Esophagus muscularis mucosa (tissue), 4 donors: ENCODE data around the gene EXOC7. TPM values are rescaled to one million over a fixed set of nuclear protein-coding genes. Genes with fewer than 3 reads are reported as not detected.

Experiments
- DNase-seq: peaks from one replicate; pipeline ENCODE4 v3.0.0-alpha.2; 2017; ENCODE audit errors: extremely low spot score
- H3K27ac ChIP-seq, 4 donors: fragments of 200-600 bp; sonication (generic); replicated peaks in 1 of 4; 1 replicate in 3 of 4; 2 replicates in 1 of 4; pipeline ENCODE4 v1.5.1; 2016 to 2019; ENCODE audit warnings: mild to moderate bottlenecking in 1 of 4
- H3K27me3 ChIP-seq, 4 donors: fragments of 200-600 bp; sonication (generic); one replicate each; pipeline versions ENCODE4 v1.5.1 to v1.6.0; 2016 to 2019
- H3K36me3 ChIP-seq, 4 donors: fragments of 200-600 bp; sonication (generic); one replicate each; pipeline ENCODE4 v1.5.1; 2016 to 2019
- H3K4me1 ChIP-seq, 4 donors: fragments of 200-600 bp; sonication (generic); one replicate each; pipeline ENCODE4 v1.5.1; 2016 to 2019
- H3K4me3 ChIP-seq, 4 donors: fragments of 200-600 bp; sonication (generic); 1 replicate in 2 of 4; 2 replicates in 2 of 4; pipeline ENCODE4 v1.5.1; 2016 to 2019; ENCODE audit warnings: mild to moderate bottlenecking in 4 of 4, moderate library complexity in 1 of 4
- H3K9me3 ChIP-seq, 4 donors: fragments of 200-600 bp; sonication (generic); 1 replicate in 3 of 4; 2 replicates in 1 of 4; pipeline ENCODE4 v1.5.1; 2016 to 2019
- CTCF ChIP-seq, 3 experiments: fragments of 200-600 bp in 2 of 3; fragments of 450-650 bp in 1 of 3; sonication (generic) in 2 of 3; IDR thresholded peaks; one replicate each; pipeline ENCODE4 v1.5.1; 2017 to 2019; ENCODE audit warnings: antibody characterized with exemption in 3 of 3, mild to moderate bottlenecking in 2 of 3, moderate library complexity in 1 of 3
- EP300 ChIP-seq: sonication (generic); formaldehyde crosslinking; IDR thresholded peaks from one replicate; pipeline ENCODE4 v1.6.1; 2017; ENCODE audit warnings: antibody characterized with exemption
- POLR2A ChIP-seq: fragments of 450-650 bp; IDR thresholded peaks from one replicate; pipeline ENCODE4 v1.6.1; 2017; ENCODE audit warnings: antibody characterized with exemption, moderate library complexity, mild to moderate bottlenecking, low read depth
- POLR2AphosphoS5 ChIP-seq, 2 donors: sonication (generic); formaldehyde crosslinking; IDR thresholded peaks; one replicate each; pipeline ENCODE4 v1.6.1; 2017; ENCODE audit warnings: antibody characterized with exemption in 2 of 2
- WGBS: methylation state at CpG from one replicate; pipeline ENCODE4 v1.1.5; 2018; 5-methylcytosine and 5-hydroxymethylcytosine counted together
- intact Hi-C: fragments of 100-400 bp; cut with DNase I; formaldehyde crosslinking; loops from one replicate; pipeline ENCODE4 v1.15.1; 2023
- small RNA-seq, 3 donors: library from RNA; depleted of rRNA; stranded (forward); fragments of <200 nt; gene quantifications; one replicate each; pipeline ENCODE3, GENCODE V24; 2016
- total RNA-seq, 4 donors: library from RNA; depleted of rRNA; stranded (reverse); fragments of >200 nt; gene quantifications; one replicate each; pipeline versions ENCODE4 v1.1.0 to v1.2.1, GENCODE V29; 2016

Gene EXOC7
- total RNA-seq, 4 donors from 2014 or later = 65.2 to 94.4 (median 77.1) TPM

- Histone ChIP-seq H3K27ac (no peak overlapping the region), H3K4me3 (no peak overlapping the region), H3K36me3 (no peaks in the 10 kb centered on the region), H3K9me3 (no peaks in the 10 kb centered on the region), H3K4me1 (peaks cover 6 to 22% (median 15%) of the 10 kb centered on the region in 4 donors), H3K27me3 (no peaks in the 10 kb centered on the region)
- TF ChIP-seq EP300 (no peak), POLR2AphosphoS5 (IDR thresholded peaks at IDR 0.05) (no peak), CTCF (IDR thresholded peaks at IDR 0.05) (no peak), POLR2A (no peak)
- WGBS = 86% methylated on average over 20 of the region's 20 CpGs
- intact Hi-C loops = no loop called here
- DNase-seq = no peak
Observed at GRCh38 chr17:76032073-76032779, 71.4 kb downstream of the EXOC7 start.

Small RNA genes within 50 kb of the gene (small RNA-seq; reads per million reads assigned to genes)
- gene MIR6868 = 0 reads per million in 3 donors

Other genes starting within 250 kb of the EXOC7 start
- 10 to 100 TPM; 48.2 to 95.8 (median 85.2) TPM for gene WBP2, start 248.5 kb downstream of the EXOC7 start, total RNA-seq
- gene TRIM47, start 225.2 kb downstream of the EXOC7 start, total RNA-seq = 100 to 1,000 TPM in 1 of 4 donors, 10 to 100 TPM in 3; 67.8 to 147 (median 81.9) TPM
- 10 to 100 TPM; 13.3 to 36.4 (median 27.4) TPM for gene TRIM65, start 206.8 kb downstream of the EXOC7 start, total RNA-seq
- gene MRPL38, start 198.9 kb downstream of the EXOC7 start, total RNA-seq = 10 to 100 TPM; 32.5 to 61.7 (median 44.1) TPM
- gene FBF1, start 162.7 kb downstream of the EXOC7 start, total RNA-seq = 10 to 100 TPM in 2 of 4 donors, 1 to 10 TPM in 2; 7.8 to 15.0 (median 10.4) TPM
- gene ACOX1, start 124.6 kb downstream of the EXOC7 start, total RNA-seq = 10 to 100 TPM; 45.3 to 57.4 (median 48.9) TPM
- gene TEN1, start 124.5 kb downstream of the EXOC7 start, total RNA-seq = 10 to 100 TPM in 3 of 4 donors, 1 to 10 TPM in 1; 4.6 to 11.3 (median 10.7) TPM
- 1 to 10 TPM in 2 of 4 donors, under 1 TPM in 1, not detected in 1; 0.65 to 2.2 (median 1.2) TPM for gene CDK3, start 102.9 kb downstream of the EXOC7 start, total RNA-seq
- gene EVPL, start 76.5 kb downstream of the EXOC7 start, total RNA-seq = 1 to 10 TPM in 2 of 4 donors, under 1 TPM in 2; 0.19 to 2.1 (median 1.1) TPM
- 10 to 100 TPM; 41.9 to 56.9 (median 50.0) TPM for gene SRP68, start 31.3 kb downstream of the EXOC7 start, total RNA-seq
- under 1 TPM in 1 of 4 donors, not detected in 3; 0.50 TPM for gene GALR2, start 29.0 kb downstream of the EXOC7 start, total RNA-seq
- gene ZACN, start 24.6 kb downstream of the EXOC7 start, total RNA-seq = under 1 TPM in 1 of 4 donors, not detected in 3; 0.13 TPM
- under 1 TPM in 1 of 4 donors, not detected in 3; 0.32 TPM for gene FOXJ1, start 37.5 kb upstream of the EXOC7 start, total RNA-seq
- 1 to 10 TPM; 2.1 to 8.1 (median 4.8) TPM for gene RNF157, start 136.7 kb upstream of the EXOC7 start, total RNA-seq
- gene UBALD2, start 161.6 kb upstream of the EXOC7 start, total RNA-seq = 10 to 100 TPM in 3 of 4 donors, 1 to 10 TPM in 1; 9.1 to 16.2 (median 12.4) TPM
- 1 to 10 TPM; 1.7 to 2.6 (median 2.1) TPM for gene QRICH2, start 204.5 kb upstream of the EXOC7 start, total RNA-seq